HepG2 (cell line): Measurements from ENCODE around the gene TEKT5. TPM values are rescaled to one million over a fixed set of nuclear protein-coding genes. Genes with fewer than 3 reads are reported as not detected.

Experiments
- ARID2 ChIP-seq: sonication (generic); formaldehyde crosslinking; IDR thresholded peaks from 2 replicates; pipeline ENCODE4 v1.8.1; 2022; ENCODE audit warnings: mild to moderate bottlenecking, missing genetic modification reagents, borderline replicate concordance
- BCL6 ChIP-seq: IDR thresholded peaks from 2 replicates; pipeline ENCODE4 v1.6.1; 2016; ENCODE audit warnings: missing genetic modification reagents, missing compliant biosample characterization
- CHD2 ChIP-seq: IDR thresholded peaks from 2 replicates; pipeline ENCODE4 v1.6.1; 2011; ENCODE audit warnings: low read depth, low read length, improper control_type of control experiment
- GPN1 ChIP-seq: sonication (generic); formaldehyde crosslinking; IDR thresholded peaks from 2 replicates; pipeline ENCODE4 v1.5.1; 2020; ENCODE audit warnings: missing genetic modification reagents, borderline replicate concordance
- KLF16 ChIP-seq, 2 experiments: sonication (generic) in 1 of 2; formaldehyde crosslinking in 1 of 2; IDR thresholded peaks; 2 replicates each; pipeline versions ENCODE4 v1.6.1 to v1.8.0; 2016 to 2023; ENCODE audit warnings: missing genetic modification reagents in 2 of 2, missing compliant biosample characterization in 1 of 2
- MTA1 ChIP-seq: sonication (generic); formaldehyde crosslinking; IDR thresholded peaks from 2 replicates; pipeline ENCODE4 v1.4.0; 2020; ENCODE audit warnings: missing genetic modification reagents, mild to moderate bottlenecking, borderline replicate concordance
- NONO ChIP-seq, 2 experiments: fragments of 450-650 bp in 1 of 2; sonication (generic) in 1 of 2; formaldehyde crosslinking in 1 of 2; IDR thresholded peaks in 1 of 2; conservative IDR thresholded peaks in 1 of 2; 2 replicates each; pipeline versions ENCODE4 v1.6.1 to v1.8.0; 2017 to 2022; ENCODE audit warnings: mild to moderate bottlenecking in 1 of 2, missing genetic modification reagents in 1 of 2, moderate library complexity in 1 of 2
- PHF20 ChIP-seq: sonication (generic); formaldehyde crosslinking; IDR thresholded peaks from 2 replicates; pipeline ENCODE4 v1.5.0; 2020; ENCODE audit warnings: mild to moderate bottlenecking, missing genetic modification reagents
- PRPF4 ChIP-seq: fragments of 200-400 bp; formaldehyde crosslinking; IDR thresholded peaks from 2 replicates; pipeline ENCODE4 v1.6.1; 2016; ENCODE audit warnings: low read length, low read depth; ENCODE audit not compliant: poor library complexity, severe bottlenecking
- SIN3B ChIP-seq: fragments of 150-350 bp; IDR thresholded peaks from 2 replicates; pipeline ENCODE4 v1.6.1; 2014; ENCODE audit warnings: low read length
- SRSF9 ChIP-seq: fragments of 200-400 bp; formaldehyde crosslinking; IDR thresholded peaks from 2 replicates; pipeline ENCODE4 v1.6.1; 2018; ENCODE audit warnings: borderline replicate concordance, mild to moderate bottlenecking, low read depth, low read length; ENCODE audit not compliant: insufficient read depth, poor library complexity, severe bottlenecking
- TAF15 ChIP-seq: fragments of 200-400 bp; formaldehyde crosslinking; IDR thresholded peaks from one replicate; pipeline ENCODE4 v1.6.1; 2018; ENCODE audit warnings: mild to moderate bottlenecking, low read depth, low read length; ENCODE audit not compliant: poor library complexity, severe bottlenecking
- TBL1XR1 ChIP-seq: fragments of 150-350 bp; IDR thresholded peaks from 2 replicates; pipeline ENCODE4 v1.6.1; 2014; ENCODE audit warnings: borderline replicate concordance, low read length; ENCODE audit not compliant: partially characterized antibody
- TSC22D2 ChIP-seq: sonication (generic); formaldehyde crosslinking; IDR thresholded peaks from 2 replicates; pipeline ENCODE4 v1.5.1; 2020; ENCODE audit warnings: missing genetic modification reagents, mild to moderate bottlenecking, borderline replicate concordance
- ZFP1 ChIP-seq: IDR thresholded peaks from 2 replicates; pipeline ENCODE4 v1.6.1; 2016
- ZNF230 ChIP-seq: sonication (generic); formaldehyde crosslinking; IDR thresholded peaks from 2 replicates; pipeline ENCODE4 v1.4.0; 2020; ENCODE audit warnings: mild to moderate bottlenecking, missing genetic modification reagents
- ZNF232 ChIP-seq: sonication (generic); formaldehyde crosslinking; IDR thresholded peaks from 2 replicates; pipeline ENCODE4 v1.4.0; 2020; ENCODE audit warnings: missing genetic modification reagents, borderline replicate concordance
- ZNF329 ChIP-seq: sonication (generic); formaldehyde crosslinking; IDR thresholded peaks from 2 replicates; pipeline ENCODE4 v1.9.0; 2021; ENCODE audit warnings: low read depth, mild to moderate bottlenecking, missing genetic modification reagents
- ZNF468 ChIP-seq: sonication (generic); formaldehyde crosslinking; IDR thresholded peaks from 2 replicates; pipeline ENCODE4 v1.8.0; 2022; ENCODE audit warnings: mild to moderate bottlenecking, moderate library complexity, missing genetic modification reagents
- ZNF543 ChIP-seq: sonication (generic); formaldehyde crosslinking; IDR thresholded peaks from 2 replicates; pipeline ENCODE4 v1.4.0; 2020; ENCODE audit warnings: mild to moderate bottlenecking, missing genetic modification reagents
- ZUFSP ChIP-seq: sonication (generic); formaldehyde crosslinking; IDR thresholded peaks from 2 replicates; pipeline ENCODE4 v1.9.0; 2021; ENCODE audit warnings: missing genetic modification reagents, mild to moderate bottlenecking, borderline replicate concordance
- polyA plus RNA-seq, 8 experiments: library from polyadenylated mRNA; depleted of rRNA in 3 of 8; stranded (reverse) in 7 of 8; unstranded in 1 of 8; fragments of >200 nt; fragmentation: Illumina TruSeq in 4 of 8; extraction: Trizol in 4 of 8; gene quantifications; 2 replicates each; pipeline versions ENCODE4 v1.2.1 to v1.2.3, GENCODE V29; 2011 to 2016; ENCODE audit warnings: low read depth in 4 of 8, missing spikeins in 1 of 8, mixed read lengths in 1 of 8; ENCODE audit not compliant: insufficient read depth in 1 of 8
- total RNA-seq, 5 experiments: library from RNA; depleted of rRNA; stranded (reverse); fragments of >200 nt; fragmentation: Illumina TruSeq; extraction: Trizol; gene quantifications; 2 replicates each; pipeline ENCODE4 v1.2.3, GENCODE V29; 2016; ENCODE audit warnings: low read depth in 1 of 5
- TF ChIP-seq, protein P1 (sequence below): IDR thresholded peaks from 2 replicates; pipeline ENCODE4 v1.6.1; 2016; ENCODE audit warnings: low read depth, missing genetic modification reagents, missing compliant biosample characterization

The TEKT5 gene
- total and polyA plus RNA-seq, 2 of the 13 experiments (the other 11 are each of a cell fraction or from before 2014, with no cell fraction given): 0.16 TPM; not detected in 1

DNA sequence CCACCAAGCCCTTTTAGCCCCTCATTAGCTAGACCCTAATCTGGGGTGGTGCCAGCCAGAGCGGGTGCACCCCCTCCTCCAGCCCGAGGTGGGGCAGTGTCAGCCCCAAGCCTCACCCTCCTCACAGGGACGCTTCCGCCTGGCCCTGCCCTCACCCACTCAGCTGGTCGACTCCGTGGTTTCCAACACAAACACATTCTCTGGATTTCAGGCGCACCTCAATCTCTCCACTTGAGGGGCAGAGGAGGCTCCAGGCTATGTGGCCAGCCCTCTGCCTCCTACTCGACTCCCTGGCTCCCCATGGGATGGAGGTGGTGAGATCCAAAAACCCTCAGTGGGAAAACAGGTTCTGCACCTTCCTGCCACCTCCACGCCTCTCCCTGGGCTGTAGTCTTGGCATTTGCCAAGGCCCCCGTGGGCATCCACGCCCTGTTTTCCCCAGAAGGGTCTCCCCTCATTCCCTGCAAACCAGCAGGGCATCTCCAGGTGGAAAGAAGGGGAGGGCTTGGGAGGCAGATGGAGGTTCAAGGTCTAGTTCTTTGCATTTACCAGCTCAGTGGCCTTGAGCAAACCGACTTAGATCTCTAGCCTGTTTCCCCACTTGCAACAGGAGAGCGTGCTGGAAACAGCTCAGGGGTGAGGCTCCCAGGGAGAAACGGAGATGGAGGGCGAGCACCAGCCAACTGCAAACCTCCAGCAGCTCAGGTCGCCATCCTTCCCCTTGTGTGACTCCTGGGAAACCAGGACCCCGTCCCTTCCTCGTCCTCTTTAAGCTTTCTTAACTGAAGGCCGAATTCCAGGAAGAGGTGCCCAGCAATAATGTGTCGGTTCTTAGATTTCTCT, 116.0 kb downstream of the TEKT5 start (continued):
- TF ChIP-seq SIN3B (no peak), NONO (IDR thresholded peaks at IDR 0.05) (no peak), NONO (CRISPR knock-in tag; conservative IDR thresholded peaks at IDR 0.05) (no peak), ZNF232 (CRISPR knock-in tag) (no peak), PRPF4 (no peak), ARID2 (CRISPR knock-in tag) (no peak), ZUFSP (CRISPR knock-in tag) (no peak), TSC22D2 (CRISPR knock-in tag) (no peak), TBL1XR1 (peak; percentile 60), SRSF9 (no peak), PHF20 (CRISPR knock-in tag) (no peak), BCL6 (CRISPR knock-in tag) (peak; percentile 67; the same call in 1 of the 2 replicates), CHD2 (no peak), ZNF230 (CRISPR knock-in tag) (no peak), GPN1 (CRISPR knock-in tag) (no peak), ZNF468 (CRISPR knock-in tag) (no peak), MTA1 (CRISPR knock-in tag) (peak; percentile 82; the same call in 1 of the 2 replicates), ZNF543 (CRISPR knock-in tag) (no peak), ZFP1 (CRISPR knock-in tag) (0 out of 2 replicates have a peak, but pooled peaks have one; percentile 41), TAF15 (no peak), KLF16 (CRISPR knock-in tag; IDR thresholded peaks at IDR 0.05) (no peak), ZNF329 (no peak; the same call in 1 of the 2 replicates)
- TF ChIP-seq, protein P1, sequence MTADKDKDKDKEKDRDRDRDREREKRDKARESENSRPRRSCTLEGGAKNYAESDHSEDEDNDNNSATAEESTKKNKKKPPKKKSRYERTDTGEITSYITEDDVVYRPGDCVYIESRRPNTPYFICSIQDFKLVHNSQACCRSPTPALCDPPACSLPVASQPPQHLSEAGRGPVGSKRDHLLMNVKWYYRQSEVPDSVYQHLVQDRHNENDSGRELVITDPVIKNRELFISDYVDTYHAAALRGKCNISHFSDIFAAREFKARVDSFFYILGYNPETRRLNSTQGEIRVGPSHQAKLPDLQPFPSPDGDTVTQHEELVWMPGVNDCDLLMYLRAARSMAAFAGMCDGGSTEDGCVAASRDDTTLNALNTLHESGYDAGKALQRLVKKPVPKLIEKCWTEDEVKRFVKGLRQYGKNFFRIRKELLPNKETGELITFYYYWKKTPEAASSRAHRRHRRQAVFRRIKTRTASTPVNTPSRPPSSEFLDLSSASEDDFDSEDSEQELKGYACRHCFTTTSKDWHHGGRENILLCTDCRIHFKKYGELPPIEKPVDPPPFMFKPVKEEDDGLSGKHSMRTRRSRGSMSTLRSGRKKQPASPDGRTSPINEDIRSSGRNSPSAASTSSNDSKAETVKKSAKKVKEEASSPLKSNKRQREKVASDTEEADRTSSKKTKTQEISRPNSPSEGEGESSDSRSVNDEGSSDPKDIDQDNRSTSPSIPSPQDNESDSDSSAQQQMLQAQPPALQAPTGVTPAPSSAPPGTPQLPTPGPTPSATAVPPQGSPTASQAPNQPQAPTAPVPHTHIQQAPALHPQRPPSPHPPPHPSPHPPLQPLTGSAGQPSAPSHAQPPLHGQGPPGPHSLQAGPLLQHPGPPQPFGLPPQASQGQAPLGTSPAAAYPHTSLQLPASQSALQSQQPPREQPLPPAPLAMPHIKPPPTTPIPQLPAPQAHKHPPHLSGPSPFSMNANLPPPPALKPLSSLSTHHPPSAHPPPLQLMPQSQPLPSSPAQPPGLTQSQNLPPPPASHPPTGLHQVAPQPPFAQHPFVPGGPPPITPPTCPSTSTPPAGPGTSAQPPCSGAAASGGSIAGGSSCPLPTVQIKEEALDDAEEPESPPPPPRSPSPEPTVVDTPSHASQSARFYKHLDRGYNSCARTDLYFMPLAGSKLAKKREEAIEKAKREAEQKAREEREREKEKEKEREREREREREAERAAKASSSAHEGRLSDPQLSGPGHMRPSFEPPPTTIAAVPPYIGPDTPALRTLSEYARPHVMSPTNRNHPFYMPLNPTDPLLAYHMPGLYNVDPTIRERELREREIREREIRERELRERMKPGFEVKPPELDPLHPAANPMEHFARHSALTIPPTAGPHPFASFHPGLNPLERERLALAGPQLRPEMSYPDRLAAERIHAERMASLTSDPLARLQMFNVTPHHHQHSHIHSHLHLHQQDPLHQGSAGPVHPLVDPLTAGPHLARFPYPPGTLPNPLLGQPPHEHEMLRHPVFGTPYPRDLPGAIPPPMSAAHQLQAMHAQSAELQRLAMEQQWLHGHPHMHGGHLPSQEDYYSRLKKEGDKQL (CRISPR knock-in tag): no peak
